Measurements from ENCODE around the gene STK10. TPM values are rescaled to one million over a fixed set of nuclear protein-coding genes. Genes with fewer than 3 reads are reported as not detected.

Gene STK10
- total and polyA plus RNA-seq, 2 of the 8 experiments (the other 6 are each of a cell fraction or from before 2014, with no cell fraction given) = 10.5 to 21.4 TPM

GRCh38 chr5:172188033-172188892 is at the start of gene STK10 (continued):
- no peak for TF ChIP-seq POU5F1 (IDR thresholded peaks at IDR 0.05; ENCODE audit: low read depth, low read length)
- TF ChIP-seq TAF1 (IDR thresholded peaks at IDR 0.05; ENCODE audit: low read depth, low read length) = no peak; the same call in 1 of the 2 replicates
- TF ChIP-seq CHD1 (IDR thresholded peaks at IDR 0.05; ENCODE audit: low read depth, low read length) = no peak

All from H1 (cell line).